ENCODE data around the gene CDKAL1.

The CDKAL1 gene

GRCh38 chr6:20933057-20933788, 399.0 kb downstream of the CDKAL1 start:
- DNase-seq, result peak; percentile 93 to 98

GRCh38 chr6:20936949-20937348, 402.7 kb downstream of the CDKAL1 start:
- DNase-seq, result no peak

GRCh38 chr6:20939161-20939775, 405.0 kb downstream of the CDKAL1 start:
- DNase-seq, result peak in 1 of 2 experiments; percentile 34

DNA sequence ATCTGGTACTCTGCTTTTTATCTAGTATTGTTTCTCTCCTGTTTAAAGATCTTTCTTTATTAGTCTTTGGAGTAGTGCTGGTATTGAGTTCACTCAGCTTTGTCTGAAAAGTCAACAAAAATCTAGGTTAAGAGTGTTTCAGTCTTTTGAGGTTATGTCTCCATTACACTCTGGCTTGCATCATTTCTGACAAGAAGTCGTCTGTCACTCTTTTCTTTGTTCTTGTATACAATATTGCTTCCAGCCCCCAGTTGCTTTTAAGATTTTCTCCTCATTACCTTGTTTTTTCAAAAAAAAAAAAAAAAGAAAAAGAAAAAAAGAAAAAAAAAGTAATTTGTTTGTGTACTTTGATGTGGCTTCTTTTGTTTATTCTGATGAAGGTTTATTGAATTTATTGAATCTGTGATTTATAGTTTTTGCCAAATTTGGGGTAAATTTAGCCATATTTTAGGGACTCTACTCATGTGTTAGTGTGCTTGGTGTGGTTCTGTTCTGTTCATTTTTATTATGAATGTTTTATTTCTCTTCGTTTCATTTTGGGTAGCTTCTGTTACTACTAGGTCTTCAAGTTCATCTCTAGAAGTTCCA, 408.9 kb downstream of the CDKAL1 start:
- no peak for DNase-seq

GRCh38 chr6:20943922-20944321, 409.7 kb downstream of the CDKAL1 start:
- DNase-seq, result no peak

- DNase-seq, result no peak
Measured at GRCh38 chr6:20946022-20946421, 411.8 kb downstream of the CDKAL1 start.

DNA sequence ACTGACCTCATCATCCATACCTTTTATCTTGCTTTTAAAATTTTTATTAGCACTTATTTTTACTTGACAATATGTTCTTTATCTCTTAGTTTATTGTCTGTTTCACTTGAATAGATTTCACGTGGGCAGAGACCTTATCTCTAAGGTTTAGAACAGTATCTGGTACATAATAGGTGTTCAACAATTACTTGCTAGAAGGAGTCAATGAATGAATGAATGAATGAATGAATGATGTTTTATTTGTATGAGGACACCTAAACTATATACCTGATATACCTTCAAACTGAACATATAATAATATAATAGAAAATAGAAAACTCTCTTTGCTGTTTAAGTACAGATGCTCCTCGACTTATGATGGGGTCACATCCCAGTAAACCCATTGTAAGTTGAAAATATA, 412.6 kb downstream of the CDKAL1 start:
- no peak for DNase-seq

DNA sequence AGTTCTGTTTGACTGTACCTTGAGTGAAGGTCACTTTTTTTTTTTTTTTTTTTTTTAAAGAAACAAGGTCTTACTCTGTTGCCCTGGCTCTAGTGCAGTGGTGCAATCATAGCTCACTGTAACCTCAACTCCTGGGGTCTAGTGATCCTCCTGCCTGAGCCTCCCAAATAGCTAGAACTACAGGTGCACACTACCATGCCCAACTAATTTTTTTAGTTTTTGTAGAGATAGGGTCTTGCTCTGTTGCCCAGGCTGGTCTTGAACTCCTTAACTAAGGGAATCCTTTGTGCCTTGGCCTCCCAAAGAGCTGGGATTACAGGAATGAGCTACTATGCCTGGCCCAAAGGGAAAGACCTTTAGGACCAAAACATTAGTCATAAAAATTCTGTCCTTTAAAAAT, 413.7 kb downstream of the CDKAL1 start:
- DNase-seq, result no peak

DNA sequence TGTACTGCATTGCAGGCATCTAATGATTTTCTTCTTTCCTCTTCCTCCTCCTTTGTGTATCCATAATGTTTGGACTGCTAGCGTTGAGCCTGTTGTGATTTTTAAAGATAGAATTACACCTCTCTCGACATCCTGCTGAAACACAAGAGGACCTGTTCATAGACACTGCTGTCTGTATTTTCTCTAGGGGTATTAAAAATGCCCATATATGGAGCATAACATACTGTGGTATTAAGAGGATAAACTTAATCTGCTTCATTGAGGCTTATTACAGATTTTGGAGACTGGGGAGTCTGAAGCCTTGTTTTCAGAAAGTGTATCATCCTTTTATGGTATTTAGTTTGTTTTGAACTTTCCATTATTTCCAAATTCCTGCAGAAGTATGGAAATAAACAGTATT, 414.3 kb downstream of the CDKAL1 start:
- no peak for DNase-seq

DNA sequence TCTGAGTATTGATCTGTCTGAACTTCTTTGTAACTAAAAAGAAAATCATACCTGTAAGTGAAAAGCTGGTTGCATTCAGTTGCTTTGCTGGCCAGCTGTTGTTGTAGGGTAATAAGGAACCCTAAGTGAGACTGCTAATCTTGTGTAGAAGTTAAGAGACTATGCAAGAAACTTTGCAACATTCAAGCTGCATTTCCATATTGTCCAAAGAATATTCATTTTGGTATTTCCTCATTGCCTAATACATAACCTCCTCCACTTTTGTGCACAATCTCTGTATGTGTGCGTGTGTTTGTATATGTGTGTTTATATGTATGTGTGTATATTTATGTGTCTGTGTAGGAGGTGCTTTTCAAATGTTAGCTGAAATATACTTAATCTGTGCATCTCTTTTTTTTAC, 414.9 kb downstream of the CDKAL1 start:
- DNase-seq, result no peak

DNA sequence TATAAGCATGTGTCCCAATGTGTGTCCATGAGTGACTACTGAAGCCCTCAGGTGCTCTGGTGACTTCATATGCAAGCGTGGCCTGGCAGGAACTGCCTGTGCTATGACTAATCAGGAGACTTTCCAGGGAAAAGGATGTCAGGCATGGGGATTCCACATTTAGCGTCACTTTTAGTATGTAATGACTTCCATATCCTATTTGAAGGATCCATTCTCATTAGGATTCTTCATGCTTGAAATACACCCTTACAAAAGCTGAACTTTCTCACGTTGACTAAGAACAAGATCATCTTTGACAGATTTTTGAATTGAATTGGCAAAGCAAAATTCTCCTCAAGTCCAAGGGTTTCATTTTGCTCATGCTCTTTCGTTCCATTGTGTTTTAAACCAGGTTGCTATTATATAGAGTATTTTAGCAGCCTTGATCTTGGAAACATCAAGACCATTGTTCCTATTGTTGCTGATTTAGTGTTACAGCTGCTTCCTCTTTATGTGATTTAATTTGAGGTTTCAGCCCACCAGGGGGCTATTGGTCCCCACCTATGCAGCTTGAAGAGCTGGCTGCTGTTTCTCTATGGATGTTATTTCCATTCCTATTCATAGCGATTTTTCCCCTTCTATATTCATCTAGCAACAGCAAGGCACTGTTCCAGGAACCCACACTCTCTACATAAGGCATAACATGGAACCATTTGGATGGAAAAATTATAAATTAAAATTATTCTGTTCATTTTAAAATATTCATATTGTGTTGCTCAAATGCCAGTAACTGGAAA, 418.6 kb downstream of the CDKAL1 start:
- peak; percentile 86 to 92 for DNase-seq

GRCh38 chr6:20954315-20954714, 420.1 kb downstream of the CDKAL1 start:
- peak; percentile 48 to 64 for DNase-seq

DNA sequence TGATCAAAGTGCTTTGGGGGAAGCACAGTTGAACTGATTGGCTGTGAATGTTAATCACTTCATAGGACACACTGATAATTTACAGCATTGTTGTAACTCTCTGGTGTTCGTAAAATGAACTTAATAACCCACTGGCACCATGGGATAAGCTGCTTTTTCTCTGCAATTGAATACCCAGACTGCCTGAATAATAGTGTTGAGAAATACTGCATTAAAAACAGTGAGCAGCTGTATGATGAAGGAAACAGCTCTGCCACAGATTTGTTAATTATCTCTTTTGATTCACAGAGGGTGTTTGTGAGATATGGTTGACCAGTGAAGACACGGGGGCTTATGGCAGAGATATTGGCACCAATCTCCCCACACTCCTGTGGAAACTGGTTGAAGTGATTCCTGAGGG, 420.9 kb downstream of the CDKAL1 start:
- peak; percentile 47 to 65 for DNase-seq

DNA sequence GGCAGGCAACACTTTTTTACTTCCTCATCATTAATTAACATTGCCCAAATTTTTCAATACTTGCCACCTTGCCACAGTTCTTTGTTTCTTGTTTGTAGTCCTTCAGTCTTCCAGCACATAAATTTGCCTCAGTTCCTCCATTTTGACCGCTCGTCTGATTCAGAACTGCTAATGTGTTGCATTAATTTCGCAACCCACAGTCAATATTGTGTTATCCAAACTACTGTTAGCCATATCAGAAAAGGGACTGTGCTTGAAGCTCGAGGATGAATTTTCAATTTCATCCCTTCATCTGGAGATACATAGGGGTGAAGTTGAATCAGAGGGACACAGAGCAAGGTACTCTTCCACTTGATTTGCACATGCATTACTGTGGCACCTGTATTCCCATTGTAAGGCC, 421.5 kb downstream of the CDKAL1 start:
- DNase-seq, result no peak

GRCh38 chr6:20960067-20960466, 425.8 kb downstream of the CDKAL1 start:
- no peak for DNase-seq

DNA sequence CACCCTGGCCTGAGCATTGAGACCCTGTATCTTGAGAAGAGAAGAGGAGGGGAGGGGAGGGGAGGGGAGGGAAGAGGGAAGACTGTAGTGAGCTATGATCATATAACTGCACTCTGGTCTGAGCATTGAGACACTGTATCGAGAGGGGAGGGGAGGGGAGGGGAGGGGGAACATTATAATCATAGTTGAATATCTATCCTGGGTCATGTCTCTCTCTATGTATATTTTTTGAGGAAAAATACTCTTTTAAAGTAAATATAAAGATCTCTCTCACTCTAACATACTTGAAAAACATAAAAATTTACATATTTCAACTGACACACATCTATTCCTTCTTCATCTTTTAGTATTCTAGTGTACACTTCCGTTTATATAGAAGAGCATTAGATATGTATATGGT, 431.0 kb downstream of the CDKAL1 start:
- DNase-seq, result no peak

DNA sequence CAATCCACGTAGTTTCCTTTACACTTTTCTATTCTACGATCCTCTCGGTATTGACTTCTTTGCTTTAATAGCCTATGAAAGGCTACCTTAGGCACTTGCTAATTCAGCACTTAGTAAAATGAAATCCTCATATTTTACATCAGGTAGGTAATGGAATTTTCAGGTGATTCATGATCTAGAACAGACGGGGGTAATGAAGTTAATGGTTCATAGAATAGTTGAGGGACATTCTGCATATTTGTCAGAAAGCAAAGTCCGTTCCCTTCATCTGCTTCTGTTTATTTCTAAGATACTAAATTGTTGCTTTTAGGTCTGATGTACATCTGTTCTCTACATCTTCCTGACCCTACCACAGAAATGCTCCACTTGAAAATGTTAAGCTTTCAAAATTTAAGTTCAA, 431.7 kb downstream of the CDKAL1 start:
- DNase-seq, result no peak

DNA sequence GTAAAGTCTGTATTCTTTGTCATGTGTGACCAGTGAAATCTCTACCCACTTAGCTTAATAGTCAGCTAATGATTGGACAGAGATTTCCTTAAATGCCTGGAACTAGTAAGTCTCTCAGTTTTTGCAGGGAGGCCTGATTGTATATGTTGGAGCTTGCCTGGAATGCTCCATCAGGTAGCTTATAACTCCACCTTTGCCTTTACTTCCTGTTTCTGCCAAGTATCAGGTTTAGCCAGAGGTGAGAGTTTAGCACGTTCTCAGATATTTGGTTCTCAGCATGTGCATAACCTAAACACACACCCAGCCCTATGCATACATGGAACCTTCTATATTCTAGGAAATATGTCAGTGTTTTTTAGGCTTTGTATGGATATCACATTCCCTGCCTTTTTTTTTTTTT, 435.3 kb downstream of the CDKAL1 start:
- no peak for DNase-seq

- DNase-seq, result no peak
Measured at GRCh38 chr6:20976391-20976918, 442.2 kb downstream of the CDKAL1 start.

DNA sequence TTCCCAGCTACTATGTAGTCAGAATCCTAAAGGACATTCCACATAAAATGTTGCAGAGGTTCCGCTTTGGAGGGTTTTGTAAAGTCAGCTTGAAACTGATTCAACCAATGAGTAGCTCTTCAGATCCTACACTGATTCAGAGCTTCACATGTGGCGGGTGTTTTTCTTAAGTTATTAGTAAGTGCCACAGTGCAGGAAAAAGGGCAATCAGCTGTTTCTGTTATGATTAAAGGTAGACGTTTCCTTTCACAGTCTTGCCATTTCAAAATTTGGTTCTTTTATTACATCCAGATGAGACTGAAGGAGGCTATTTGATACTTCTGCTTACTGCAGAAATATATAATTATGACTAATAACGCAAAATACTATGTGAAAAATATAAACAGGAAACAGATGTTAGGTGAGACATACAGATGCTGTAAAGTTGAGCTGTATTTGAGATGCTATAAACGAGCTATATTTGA, 443.9 kb downstream of the CDKAL1 start:
- DNase-seq, result no peak

DNA sequence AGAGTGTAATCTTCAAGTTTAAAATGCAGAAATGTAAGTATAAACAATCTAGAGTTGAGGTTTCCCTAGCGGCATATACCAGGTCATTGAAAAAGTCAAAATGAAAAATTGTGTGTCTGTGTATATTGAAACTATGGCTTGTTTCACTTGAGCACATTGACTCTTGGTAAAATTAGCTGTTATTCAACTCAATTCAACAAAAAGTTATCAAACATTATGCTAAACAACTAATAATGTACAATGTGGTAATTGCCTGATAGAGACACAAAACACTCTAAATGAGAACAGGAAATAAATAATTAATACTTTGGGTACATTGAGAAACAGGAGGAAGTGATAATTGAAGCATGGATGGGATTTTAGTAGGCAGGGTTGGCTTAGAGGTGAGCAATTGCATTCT, 444.8 kb downstream of the CDKAL1 start:
- DNase-seq, result no peak

- no peak for DNase-seq
Measured at GRCh38 chr6:20983961-20984360, 449.7 kb downstream of the CDKAL1 start.

DNA sequence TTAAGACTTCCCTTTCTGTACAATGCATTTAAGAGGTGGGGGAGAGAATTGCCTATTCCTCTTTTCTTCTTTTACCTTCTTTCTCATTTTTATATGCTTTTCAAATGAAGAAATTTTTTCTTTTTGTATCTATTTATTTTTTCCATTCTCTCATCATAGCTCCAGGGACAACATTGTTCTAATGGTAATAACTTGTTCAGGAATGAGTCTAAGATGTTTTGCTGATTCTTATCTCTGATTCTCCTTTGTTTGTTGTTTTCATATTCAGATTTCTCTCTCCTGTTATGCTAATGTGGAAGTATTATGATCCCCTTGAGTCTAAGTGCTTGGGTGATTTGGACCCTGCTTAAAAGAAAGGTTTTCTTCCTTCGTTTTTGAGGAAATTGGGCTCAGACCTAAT, 451.6 kb downstream of the CDKAL1 start:
- no peak for DNase-seq

Data from NCI-H1930 (cell line).